ENCODE data around the gene RAD51B.

DNA sequence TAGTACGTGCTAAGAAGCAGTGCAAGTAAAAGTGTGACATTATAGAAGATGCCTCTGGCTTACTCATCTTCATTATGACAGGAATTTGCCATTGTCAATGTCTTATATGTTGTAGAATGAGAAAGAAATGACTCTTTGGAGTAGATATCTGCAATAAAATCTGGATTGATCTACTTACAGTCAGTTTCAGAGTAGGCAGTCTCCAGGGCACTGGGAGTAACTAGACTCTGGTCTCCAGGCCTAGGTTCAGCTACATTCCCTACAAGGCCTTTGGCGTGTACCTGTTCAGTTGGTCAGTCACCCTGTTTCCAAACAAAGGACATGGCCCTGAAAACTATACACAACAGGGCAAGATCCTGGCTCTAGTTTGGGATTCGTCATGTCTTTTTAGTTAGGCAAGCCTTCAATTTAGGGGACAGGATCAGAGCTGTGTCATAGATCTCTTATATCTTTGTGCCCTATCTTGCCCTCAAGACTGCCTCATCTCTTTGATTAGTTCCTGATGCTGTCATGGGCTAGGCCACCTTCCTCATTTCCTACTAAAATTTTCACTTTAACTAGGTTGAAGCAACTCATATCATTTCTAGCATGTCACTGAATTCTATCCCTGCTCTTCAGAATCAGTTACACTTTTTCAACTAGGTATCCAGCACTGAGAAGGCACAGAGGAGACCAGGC, 410.0 kb downstream of the RAD51B start:
- no peak for TF ChIP-seq ESRRA (CRISPR knock-in tag; IDR thresholded peaks at IDR 0.05; ENCODE audit: low read depth)
- TF ChIP-seq NR2C2 (CRISPR knock-in tag; IDR thresholded peaks at IDR 0.05; ENCODE audit: borderline replicate concordance), result no peak
- TF ChIP-seq ZSCAN20 (CRISPR knock-in tag; IDR thresholded peaks at IDR 0.05; ENCODE audit: borderline replicate concordance), result no peak
- TF ChIP-seq ZNF431 (CRISPR knock-in tag; IDR thresholded peaks at IDR 0.05; ENCODE audit: borderline replicate concordance, low read depth), result no peak
- TF ChIP-seq TGIF2 (CRISPR knock-in tag; IDR thresholded peaks at IDR 0.05), result no peak
- TF ChIP-seq KAT8 (CRISPR knock-in tag; IDR thresholded peaks at IDR 0.05), result no peak
- no peak for TF ChIP-seq HDAC6 (IDR thresholded peaks at IDR 0.05; ENCODE audit: low read depth, low read length)
- TF ChIP-seq ZNF629 (CRISPR knock-in tag; conservative IDR thresholded peaks at IDR 0.05), result no peak
- no peak for TF ChIP-seq POLR2AphosphoS2 (IDR thresholded peaks at IDR 0.05; ENCODE audit: low read depth, low read length)
- no peak for TF ChIP-seq CHCHD3 (CRISPR knock-in tag; IDR thresholded peaks at IDR 0.05)

Measured in HepG2 (cell line).